GM19238 (cell line): ENCODE measurements around the gene CASKIN2.
"Not testable (repeated sequence)": the region's sequence is repeated elsewhere in the genome, so short reads cannot be mapped to it uniquely, and the experiment has no call there.

Experiments
- DNase-seq: peaks from one replicate; pipeline ENCODE4 v3.0.0; 2011; ENCODE audit warnings: low spot score; ENCODE audit not compliant: insufficient read length

The CASKIN2 gene

DNA sequence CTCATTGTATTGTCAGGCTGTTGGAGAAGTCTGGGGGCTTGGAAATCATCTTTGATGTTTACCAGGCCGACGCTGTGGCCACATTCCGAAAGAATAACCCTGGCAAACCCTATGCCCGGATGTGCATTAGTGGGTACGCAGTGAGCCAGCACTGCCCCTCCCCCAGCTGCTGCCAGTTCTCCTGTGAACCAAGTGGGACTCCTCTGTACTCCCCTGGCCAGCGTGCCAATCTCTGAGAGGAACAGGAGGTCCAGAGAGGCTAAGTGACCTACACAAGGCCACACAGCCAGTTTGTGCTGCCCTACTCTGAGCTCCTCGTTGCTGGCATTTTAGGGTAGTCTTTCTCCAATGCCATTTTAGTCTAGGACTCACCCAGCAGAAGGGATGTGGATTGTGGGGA lies 8.3 kb upstream of the CASKIN2 start:
- DNase-seq = no peak

DNA sequence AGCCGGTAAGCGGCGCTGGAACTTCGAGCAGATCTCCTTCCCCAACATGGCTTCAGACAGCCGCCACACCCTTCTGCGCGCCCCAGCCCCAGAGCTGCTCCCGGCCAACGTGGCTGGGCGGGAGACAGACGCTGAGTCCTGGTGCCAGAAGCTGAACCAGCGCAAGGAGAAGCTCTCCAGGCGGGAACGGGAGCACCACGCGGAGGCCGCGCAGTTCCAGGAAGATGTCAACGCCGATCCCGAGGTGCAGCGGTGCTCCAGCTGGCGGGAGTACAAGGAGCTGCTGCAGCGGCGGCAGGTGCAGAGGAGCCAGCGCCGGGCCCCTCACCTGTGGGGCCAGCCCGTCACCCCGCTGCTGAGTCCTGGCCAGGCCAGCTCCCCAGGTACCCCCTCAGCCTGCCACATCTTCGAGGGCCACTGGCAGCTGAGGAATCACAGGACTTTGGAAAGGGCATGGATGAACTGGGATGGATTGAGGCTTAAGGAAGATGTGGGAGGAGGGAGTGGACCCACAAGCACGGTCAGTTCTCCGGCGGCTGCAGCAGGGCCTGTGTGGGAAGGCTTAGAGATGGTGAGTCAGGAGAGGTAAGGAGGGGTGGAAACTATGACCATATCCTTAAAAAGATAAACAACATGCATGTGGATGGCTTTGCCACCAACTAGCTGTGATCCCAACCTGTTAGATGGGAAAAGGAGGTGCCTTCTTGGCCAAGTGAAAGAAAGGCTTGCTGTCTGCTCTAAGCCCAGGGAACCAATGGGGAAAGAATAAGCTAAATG lies 6.8 kb upstream of the CASKIN2 start:
- no peak for DNase-seq

DNA sequence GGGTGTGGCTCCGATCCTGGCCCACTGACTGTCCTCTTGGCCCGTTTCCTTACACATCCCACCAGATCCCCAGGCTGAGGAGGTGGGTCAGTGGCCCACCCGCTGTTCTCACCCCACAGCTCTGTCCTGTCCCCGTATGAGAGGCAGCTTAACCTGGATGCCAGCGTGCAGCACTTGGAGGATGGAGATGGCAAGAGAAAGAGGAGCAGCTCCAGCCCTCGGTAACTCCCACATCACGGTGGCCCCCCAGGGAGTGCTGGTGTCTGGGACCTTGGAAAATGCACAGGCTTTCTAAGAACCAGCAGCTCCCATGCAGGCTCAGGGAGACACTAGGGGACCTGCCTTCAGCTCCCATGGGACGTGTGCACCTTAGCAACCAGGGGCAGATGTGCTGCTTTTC lies 6.0 kb upstream of the CASKIN2 start:
- no peak for DNase-seq

DNA sequence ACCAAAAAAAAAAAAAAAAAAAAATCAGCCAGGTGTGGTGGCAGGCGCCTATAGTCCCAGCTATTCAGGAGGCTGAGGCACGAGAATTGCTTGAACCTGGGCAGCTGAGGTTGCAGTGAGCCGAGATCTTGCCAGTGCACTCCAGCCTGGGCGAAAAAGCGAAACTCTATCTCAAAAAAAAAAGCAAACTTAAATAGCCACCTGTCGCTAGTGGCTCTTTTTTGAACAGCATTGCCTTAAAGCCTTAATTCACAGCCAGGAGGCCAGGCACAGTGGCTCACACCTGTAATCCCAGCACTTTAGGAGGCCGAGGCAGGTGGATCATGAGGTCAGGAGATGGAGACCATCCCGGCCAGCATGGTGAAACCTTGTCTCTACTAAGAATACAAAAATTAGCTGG lies 5.1 kb upstream of the CASKIN2 start:
- DNase-seq = not testable (repeated sequence)

DNA sequence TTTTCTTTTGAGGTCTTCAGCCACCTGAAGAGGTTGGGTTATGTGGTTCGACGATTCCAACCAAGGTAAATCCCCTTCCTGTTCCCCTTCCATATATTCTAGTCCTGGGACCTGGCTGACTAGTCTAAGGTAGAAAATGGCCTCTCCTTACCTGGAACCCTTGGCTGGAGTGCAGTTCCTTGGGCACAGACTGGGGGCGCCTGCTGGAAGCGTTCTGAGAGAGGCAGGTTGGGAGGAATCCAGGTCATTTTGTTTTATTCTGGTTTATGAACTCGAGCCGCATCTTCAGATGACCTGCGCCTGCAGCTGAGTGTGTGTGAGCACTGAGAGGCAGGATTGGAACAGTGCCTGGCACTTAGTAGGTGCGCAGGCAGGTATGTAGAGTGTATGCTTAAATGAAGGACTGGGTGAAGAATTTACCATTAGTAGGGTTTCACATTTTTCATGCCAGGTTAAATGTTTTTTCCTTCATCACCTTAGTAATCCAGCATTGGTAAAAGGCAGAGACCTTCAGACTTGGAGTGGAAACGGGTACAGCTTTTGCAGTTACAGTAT lies 3.7 kb upstream of the CASKIN2 start:
- DNase-seq = no peak

DNA sequence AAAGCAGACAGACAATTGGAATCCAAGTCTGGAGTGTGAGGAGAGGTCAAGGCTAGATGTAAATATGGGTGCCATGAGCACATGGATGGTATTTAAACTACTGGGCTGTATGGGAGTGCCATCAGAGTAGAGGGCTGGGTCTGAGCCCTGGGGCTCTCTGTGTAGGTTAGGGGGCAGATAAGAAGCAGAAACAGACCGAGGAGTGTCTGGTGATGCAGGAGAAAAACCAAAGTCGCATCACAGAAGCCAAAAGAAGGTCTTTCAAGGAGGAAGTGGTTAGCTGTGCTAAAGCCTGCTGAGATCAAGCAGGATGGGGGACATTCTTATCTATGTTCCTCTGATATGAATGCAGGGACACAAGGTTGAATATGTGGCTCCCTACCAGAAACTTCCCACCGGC lies 2.9 kb upstream of the CASKIN2 start:
- DNase-seq = no peak

DNA sequence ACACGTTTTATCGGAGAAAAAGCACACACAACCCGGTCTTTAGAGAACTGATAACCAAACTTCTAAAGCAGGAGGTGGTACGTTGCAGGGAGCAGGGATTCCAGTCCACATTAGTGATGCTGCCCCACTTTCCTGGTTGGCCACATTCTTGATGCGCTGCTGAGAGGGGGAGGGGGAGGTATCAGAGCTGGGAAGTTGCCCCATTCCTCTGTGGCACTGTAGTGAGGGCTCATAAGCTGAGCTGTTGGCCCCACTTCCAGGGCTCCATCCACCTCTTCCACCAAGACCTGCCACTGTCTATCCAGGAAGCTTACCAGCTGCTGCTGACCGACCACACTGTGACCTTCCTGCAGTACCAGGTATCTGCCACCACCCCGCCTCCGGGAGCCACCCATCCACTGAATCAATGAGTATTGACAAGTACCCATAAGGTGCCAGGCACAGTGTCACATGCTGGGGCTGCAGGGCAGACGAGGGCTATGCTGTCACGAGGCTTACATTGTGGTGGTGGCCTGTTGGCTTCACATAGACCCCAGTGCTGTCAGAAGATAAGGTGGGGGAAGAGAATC lies 2.0 kb upstream of the CASKIN2 start:
- no peak for DNase-seq

DNA sequence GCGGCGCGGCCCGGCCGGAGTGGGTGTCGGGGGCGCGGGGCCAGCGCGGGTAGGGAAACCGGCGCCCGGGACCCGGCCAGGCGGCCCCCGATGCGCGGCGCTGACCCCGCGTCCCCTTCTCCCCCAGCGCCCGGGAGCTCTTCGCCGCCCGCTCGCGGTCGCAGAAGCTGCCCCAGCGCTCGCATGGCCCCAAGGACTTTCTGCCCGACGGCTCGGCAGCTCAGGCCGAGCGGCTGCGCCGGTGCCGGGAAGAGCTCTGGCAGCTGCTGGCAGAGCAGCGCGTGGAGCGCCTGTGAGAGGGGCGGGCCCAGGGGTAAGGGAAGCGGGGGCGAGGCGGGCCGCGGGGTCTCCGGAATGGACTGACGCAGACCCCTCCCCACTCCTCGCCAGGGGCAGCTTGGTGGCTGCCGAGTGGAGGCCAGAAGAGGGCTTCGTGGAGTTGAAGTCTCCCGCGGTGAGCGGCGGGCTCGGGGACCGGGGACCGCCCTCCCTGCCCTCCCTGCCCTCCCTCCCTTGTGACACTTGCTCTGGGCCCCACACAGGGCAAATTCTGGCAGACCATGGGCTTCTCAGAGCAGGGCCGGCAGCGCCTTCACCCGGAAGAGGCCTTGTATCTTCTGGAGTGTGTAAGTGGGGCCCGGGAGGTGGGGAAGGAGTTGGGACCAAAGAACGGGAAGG lies 1.4 kb upstream of the CASKIN2 start:
- peak; percentile 64 for DNase-seq

DNA sequence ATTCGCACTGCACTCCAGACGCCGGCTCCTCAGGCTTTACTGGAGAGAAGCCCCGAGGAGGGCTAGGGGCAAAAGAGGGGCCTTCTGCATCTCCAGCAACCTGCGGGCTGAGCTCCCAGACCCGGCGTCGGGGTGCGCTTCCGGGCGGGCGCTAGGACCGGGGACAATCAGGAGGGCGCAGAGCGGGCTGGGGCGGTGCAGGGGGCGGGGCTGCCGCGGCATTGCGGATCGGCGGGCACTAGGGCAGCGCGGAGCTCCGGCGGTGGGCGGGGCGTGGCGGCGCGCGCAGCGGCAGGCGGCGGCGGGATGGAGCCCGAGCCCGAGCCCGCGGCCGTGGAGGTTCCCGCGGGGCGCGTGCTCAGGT lies 900 bp upstream of the CASKIN2 start, which contains the start of gene TSEN54:
TSEN54 (plus strand) TSS at position 274 of the 364 bp plus-strand sequence; CDS start at position 307, 33 bp downstream.
- DNase-seq = peak; percentile 100

DNA sequence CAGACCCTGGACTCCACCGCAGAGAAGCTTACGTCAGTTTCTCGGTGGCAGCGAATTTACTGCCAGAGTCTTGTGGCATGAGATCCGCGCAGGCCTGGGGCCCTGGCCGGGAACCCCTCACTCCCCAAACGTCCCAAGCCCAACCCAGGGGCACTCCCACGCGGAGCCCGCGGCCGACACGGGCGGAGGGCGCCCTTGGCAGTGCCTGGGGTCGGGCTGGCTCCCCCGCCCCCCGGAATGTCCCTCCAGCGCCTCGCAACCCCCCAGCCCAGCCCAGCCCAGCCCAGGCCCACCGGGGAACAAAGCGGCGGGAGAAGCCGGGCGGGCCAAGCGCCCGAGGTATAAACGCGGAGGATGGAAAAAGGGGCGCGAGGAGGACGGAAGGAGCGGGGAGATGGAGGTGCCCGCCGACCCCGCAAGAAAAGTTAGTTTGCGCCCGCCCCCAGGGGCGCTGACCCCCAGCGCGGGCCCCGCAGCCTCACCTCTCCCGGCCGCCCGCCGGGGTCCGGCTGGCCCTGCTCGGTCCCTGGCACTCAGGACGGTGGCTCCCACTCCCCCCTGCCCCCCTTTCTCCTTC lies 330 bp downstream of the CASKIN2 start:
- DNase-seq = no peak

DNA sequence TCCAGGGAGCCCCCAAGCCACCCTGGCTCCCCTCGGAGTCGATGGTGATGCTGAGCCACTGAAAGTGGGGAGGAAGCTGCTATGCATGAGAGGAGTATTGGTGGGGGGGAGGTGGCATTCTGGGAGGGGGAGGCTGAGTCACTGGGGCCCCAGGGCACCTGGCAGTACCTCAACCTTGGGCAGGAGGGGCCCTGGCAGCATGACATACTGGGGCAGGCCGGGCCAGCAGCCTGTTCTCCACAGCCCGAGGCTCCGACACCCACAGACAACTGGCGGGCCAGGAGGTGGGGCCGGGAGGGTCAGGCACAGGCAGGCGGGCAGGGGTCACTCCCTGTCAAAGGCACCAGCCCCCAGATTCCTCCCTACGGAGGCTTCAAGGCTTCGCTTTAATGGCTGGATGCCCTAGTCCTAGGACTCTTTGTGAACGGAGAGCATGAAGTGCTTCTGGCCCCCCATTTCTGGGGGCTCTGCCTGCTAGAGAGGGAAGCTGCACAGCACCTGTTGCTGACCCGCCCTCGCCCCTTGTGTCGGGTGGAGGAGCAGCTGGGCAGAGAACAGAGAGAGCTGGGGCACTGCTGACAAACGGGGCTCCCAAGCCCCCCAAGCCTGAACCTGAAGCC lies 928 bp downstream of the CASKIN2 start:
- no peak for DNase-seq

DNA sequence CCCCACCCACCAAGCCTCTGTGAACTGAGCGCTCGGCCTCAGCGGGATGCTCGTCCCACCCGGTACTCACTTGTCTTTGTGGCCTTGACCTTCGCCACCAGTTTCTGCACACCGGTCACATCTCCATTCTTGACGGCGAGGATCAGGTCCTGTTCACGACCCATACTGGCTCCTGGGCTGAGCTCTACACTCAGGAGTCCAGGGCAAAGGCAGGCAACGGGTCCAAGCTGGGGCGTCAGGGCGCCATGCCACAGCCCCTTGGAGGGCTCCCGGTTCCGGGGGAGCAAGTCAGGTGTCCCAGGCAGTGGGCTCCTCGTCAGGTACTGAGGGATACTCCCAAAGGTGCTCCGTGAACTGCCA lies 1.7 kb downstream of the CASKIN2 start:
- no peak for DNase-seq

DNA sequence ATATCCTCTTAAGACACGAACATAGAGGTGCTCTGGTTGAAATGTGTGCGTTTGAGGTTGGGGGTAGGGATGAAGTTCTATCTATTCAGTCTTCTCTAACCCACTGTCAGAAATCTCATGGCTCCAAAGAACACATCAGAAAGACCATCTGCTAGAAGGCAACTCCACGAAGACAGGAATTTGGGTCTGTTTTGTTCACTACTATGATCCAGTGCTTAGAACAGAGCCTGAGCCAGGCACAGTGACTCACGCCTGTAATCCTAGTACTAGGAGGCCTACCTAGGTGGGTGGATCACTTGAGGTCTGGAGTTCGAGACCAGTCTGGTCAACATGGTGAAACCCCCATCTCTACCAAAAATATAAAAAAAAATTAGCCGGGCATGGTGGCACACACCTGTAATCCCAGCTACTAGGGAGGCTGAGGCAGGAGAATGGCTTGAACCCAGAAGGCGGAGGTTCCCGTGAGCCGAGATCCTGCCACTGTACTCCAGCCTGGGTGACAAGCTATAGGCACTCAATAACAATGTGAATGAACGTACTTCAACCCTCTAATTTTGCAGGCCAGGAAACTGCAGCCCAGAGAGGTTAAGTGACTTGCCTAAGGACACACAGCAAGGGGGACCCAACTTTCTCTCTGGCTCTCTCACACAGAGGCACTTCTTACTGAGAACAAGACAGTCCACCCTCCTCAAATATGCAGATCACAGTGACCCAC lies 2.3 kb downstream of the CASKIN2 start:
- DNase-seq = no peak

DNA sequence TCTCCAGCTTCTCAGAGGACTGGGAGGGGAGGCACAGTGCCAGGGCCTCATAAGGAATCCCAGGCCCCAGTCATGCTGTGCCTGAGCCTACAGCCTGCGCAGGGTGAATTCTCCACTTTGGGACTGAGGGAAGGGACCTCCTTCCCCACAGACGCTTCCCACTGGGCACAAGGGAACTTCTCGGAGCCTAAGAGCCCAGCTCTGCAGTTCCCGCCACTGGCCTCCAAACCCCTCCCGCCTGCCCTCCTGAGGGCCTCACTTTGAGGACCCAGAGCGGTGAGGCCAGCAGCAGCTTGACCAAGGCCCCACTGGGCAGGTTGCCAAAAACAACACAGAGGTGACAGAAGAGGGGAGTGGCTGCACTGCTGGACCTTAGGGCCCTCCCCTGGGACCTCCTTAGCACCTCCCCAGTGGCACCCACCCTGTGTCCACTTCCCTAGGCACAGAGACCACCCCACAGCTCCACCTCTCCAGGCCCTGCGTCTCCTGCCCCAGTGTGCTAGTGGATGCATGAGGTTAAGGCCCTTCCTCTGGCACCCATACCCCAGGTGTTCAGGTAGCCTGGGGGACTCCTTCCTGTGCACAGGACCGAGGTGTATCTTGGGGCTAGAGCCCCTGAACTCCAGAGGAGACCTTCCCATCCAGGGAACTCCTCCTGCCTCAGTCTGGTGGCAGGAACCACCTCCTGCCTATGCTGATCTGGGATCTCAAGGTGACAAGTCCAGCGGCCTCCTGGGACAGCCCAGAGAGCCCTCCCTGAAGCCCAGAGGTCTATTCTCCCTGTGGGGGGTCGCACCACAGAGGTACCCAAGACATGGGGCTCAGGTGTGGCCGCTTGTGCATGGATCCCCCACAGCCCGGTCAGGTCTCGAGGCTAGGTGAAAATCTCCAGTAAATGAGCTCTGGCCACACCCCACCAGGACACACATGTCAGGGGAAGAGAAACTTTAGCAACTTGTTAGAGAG lies 3.4 kb downstream of the CASKIN2 start:
- DNase-seq = no peak

DNA sequence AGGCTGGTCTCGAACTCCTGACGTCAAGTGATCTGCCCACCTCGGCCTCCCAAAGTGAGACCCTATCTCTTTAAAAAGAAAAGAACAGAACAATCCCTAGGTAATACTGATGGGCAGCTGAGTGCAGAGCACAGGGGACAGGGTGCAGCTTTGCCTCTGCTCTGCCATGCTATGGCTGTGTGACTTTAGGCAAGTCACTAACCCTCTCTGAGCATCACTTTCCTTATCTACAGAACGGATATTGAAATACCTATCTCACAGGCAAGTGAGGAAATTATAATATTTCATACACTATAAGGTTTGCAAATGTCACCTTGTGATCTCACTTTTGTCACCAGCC lies 4.1 kb downstream of the CASKIN2 start:
- no peak for DNase-seq

DNA sequence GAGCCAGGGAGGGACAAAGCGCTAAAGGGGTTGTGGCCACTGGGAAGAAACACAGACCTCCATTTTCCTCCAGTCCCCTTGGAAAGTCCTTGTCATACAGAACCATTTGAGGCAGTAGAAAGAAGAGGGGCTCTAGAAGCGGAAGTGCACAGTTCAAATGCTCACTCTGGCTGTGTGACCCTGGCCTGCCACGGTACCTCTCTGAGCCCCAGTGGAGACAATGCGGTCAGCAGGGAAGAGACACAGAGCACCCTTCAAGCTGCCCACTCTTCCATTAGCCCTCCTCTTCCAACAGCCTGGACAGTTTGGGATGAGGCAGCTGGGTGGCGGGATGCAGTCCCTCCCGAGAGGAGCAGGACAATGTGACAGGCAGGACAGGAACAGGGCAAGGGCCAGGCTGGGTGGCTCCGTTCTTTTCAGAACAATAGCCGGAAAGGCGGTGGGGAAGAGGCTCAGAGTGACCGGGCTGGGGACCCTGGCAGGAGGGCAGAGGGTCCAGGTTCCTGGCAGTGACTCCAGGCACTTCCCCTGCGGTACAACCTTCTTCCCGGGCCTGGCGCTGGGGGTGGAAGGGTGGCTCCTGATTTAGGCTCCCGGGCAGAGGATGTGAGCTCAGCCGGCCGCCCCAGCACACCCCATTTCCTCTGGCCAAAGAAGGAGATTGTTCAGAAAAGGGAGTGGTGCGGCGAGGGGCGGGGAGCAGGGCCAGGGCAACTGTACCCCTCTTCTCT lies 5.6 kb downstream of the CASKIN2 start:
- DNase-seq = no peak

DNA sequence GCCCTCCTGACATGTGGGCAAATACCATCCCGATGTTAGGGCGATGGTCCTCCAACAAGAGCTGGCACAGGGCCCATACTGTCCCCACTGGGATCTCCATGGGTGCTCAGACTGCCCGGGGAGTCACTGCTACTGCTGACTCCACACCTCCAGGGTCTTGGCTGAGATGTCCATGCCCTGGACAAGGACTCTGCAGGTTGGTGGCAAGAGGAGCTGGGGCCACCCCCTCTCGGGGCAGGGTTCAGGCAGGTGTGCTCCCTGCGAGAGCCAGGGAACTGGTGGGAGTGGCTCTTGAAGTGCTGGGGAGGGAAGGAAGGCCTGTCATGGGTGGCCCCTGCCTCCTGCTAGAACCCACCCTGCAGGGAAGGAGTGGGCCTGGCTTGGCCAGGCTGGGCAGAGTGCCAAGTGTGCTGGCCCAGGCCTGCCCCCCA lies 6.4 kb downstream of the CASKIN2 start:
- DNase-seq = no peak

DNA sequence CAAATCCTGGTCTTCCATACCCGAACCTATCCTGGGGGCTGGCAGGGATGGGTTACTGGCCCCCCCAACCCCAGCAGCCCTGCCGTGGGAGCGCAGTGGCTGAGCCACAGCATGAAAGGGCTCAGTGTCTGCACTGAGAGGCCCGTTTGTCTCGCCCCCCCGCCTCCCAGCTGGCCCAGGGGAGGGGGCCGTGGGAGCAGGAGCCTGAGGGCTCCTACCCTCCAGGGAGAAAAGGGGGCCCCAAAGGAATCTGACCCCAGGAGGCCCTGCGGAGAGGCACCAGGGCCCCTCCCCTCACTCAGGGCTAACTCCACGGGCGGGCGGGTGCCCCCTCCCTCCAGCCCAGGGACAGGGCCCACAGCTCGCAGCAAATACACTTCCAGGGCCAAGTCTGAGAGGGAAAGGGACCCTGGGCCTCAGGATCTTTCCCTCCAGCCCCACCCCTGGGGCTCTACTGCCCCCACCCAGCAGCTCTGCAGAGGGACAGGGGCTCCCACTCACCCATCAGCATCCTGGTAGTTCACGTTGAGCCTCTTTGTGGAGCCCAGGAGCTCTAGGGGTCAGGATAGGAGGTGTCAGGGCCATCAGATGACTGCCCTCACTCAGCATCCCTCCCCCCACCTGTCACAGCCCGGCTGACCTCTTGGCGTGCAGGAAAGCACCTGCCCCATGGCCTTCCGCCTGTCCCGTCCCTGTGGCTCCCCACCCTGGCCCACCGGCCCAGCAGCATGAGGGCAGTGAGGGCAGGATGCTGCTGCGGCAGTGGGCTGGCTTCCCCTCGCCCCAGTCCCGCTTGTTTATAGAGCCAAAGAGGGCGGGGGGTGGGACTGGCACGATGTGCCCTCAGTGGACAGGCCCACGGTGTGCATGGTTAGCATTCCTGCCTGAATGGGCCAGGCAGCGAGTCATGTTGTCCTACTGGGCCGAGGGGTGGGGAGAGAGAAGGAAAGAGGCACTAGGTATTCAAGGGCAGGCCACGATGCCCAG lies 7.3 kb downstream of the CASKIN2 start:
- DNase-seq = no peak
